Subcutaneous adipose tissue (tissue), 4 donors: ENCODE measurements around the gene TNRC18. TPM values are rescaled to one million over a fixed set of nuclear protein-coding genes. Genes with fewer than 3 reads are reported as not detected.

ENCODE experiments used
- CTCF ChIP-seq: fragments of 450-650 bp; IDR thresholded peaks from one replicate; pipeline ENCODE4 v1.5.1; 2016; ENCODE audit warnings: low read depth, mild to moderate bottlenecking, control low read depth, antibody characterized with exemption, moderate library complexity
- total RNA-seq, 4 donors: library from RNA; depleted of rRNA; stranded (reverse); fragments of >200 nt; gene quantifications; one replicate each; pipeline ENCODE4 v1.1.0, GENCODE V29; 2016

Gene TNRC18
- total RNA-seq, 4 donors from 2014 or later = 21.7 to 107 (median 34.0) TPM

- no peak for TF ChIP-seq CTCF
These were observed 13.8 kb upstream of the TNRC18 start for GRCh38 chr7:5437348-5437892.

GRCh38 chr7:5436003-5436678 lies 12.5 kb upstream of the TNRC18 start:
- TF ChIP-seq CTCF = no peak

GRCh38 chr7:5435291-5436002 lies 11.8 kb upstream of the TNRC18 start:
- TF ChIP-seq CTCF = no peak

- no peak for TF ChIP-seq CTCF
These were observed 9.5 kb upstream of the TNRC18 start for GRCh38 chr7:5433181-5433580.

- no peak for TF ChIP-seq CTCF
These were observed 9.1 kb upstream of the TNRC18 start for GRCh38 chr7:5432691-5433090.

- no peak for TF ChIP-seq CTCF
These were observed 8.0 kb upstream of the TNRC18 start for GRCh38 chr7:5431560-5432015.

GRCh38 chr7:5430612-5430947 lies 6.9 kb upstream of the TNRC18 start:
- no peak for TF ChIP-seq CTCF
